Stromal cell of bone marrow (primary cell): ENCODE results near the gene COASY.
A peak's percentile ranks its signal among the peaks of the same experiment; 100 is the strongest.
"Not testable (repeated sequence)": the region's sequence is repeated elsewhere in the genome, so short reads cannot be mapped to it uniquely, and the experiment has no call there.

Experiments used
- DNase-seq: peaks from one replicate; pipeline ENCODE4 v3.0.0-alpha.2; 2012; ENCODE audit warnings: low read depth

The COASY gene

DNA sequence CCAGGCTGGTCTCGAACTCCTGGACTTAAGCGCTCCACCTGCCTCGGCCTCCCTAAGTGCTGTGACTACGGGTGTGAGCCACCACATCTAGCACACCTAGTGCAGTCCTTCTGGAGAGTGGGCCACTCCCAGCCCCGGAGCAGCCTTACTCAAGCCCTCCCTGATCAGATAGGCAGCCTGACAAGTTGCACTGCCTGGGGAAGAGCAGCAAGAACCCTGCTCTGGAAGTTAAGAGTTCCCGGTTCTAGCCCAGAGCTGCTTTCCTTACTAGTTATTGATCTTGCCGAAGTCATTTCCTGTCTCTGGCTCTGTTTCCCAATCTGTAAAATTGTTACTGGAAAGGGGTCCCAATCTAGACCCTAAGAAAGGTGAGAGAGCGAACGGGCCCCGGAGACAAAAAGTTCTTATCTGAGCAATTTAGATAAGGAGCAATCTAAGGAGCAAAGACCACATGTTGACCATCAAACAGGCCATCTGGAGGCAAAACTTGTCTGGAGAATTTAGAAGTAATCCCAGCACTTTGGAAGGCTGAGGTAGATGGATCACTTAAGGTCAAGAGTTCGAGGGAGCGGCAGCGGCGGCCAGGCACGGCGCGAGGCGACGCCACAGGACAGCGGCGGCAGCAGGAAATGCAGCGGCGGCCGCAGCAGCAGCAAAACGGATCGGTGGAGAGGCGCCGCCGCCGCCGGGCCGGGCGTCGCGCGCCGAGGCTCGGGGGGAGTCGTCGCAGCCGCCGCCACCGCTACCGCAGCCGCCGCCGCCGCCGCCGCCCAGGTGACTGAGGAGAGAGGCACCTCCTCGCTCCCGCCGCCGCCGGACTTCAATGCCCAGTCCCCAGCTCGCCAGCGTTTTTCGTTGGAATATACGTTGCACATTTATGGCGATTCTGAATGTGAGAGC, 30.2 kb upstream of the COASY start:
- no peak for DNase-seq

GRCh38 chr17:42535155-42536047, 26.5 kb upstream of the COASY start:
- no peak for DNase-seq

DNA sequence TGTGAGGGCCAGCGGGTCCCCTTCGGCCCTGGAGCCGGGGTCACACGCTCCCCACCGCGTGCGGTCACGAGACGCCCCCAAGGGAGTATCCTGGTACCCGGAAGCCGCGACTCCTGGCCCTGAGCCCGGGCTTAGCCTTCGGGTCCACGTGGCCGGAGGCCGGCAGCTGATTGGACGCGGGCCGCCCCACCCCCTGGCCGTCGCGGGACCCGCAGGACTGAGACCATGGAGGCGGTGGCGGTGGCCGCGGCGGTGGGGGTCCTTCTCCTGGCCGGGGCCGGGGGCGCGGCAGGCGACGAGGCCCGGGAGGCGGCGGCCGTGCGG, 25.9 kb upstream of the COASY start, which contains the start of gene NAGLU:
NAGLU (plus strand) TSS at position 194 of the 324 bp plus-strand sequence; CDS start at position 226, 32 bp downstream.
- peak; percentile 76 for DNase-seq

DNA sequence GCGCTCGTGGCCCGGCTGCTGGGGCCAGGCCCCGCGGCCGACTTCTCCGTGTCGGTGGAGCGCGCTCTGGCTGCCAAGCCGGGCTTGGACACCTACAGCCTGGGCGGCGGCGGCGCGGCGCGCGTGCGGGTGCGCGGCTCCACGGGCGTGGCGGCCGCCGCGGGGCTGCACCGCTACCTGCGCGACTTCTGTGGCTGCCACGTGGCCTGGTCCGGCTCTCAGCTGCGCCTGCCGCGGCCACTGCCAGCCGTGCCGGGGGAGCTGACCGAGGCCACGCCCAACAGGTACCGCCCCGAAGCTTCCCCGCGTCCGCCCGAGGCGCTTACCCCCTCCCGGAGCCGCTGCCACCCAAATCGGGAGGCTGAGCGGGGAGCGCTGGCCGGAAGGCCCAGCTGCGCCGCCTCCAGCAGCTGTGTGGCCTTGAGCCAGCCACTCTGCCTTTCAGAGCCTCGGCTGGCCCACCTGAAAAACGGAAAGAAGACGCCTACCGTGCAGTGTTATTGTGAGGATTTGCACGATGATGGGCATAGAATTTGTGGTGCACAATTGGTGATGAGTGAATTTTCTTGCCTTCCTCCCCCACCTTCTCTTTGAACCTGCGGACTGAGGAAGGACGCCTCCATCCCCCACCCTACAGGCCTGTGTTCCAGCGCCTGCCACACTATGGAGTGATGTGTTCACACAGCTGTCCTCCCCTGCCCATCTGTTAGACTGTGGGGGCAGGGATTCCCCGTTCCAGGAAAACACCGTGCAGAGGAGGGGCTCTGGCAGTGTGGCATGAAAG, 25.4 kb upstream of the COASY start:
- DNase-seq: no peak

DNA sequence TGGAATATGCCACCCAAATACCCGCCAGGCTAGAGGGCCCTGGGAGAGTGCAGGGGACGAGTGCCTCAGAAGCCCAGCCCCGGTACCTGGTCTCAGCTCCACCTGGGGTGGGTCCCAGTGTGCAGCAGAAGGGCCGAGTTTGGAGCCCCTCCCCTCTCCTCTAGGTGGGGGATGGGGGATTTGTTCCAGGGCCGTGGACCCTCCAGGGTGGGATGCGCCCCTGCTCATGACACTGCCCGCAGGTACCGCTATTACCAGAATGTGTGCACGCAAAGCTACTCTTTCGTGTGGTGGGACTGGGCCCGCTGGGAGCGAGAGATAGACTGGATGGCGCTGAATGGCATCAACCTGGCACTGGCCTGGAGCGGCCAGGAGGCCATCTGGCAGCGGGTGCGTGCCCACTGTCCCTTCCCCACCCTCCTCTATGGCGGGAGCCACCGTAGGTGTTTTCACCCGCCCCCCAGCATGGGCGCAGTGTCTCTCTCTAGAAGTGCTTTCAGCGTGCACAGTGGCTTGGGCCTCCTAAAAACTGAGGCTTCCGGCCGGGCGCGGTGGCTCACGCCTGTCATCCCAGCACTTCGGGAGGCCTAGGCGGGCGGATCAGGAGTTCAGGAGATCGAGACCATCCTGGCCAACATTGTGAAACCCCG, 24.7 kb upstream of the COASY start:
- no peak for DNase-seq

DNA sequence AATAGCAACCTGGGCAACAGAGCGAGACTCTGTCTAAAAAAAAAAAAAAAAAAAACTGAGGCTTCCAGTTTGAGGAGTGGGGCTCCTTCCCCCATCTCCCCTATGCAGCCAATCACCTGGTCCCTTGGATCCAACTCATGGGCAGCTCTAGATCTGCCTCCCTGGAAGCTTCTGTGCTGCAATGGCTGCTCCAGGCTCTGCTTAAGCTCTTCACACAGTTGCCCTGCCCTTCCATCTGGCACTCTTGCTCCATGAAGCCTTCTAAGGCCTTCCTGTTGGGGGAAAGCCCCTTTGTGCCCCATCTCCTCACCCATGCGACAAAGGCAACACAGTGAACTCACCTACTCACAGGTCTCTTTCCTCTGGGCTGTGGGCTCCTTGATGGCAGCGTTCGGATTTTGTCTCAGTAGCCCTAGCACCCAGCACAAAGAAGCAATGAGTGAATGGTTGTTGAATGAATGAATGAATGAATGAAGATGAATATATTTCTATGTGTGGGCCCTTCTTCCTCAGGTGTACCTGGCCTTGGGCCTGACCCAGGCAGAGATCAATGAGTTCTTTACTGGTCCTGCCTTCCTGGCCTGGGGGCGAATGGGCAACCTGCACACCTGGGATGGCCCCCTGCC, 24.0 kb upstream of the COASY start:
- DNase-seq: no peak

DNA sequence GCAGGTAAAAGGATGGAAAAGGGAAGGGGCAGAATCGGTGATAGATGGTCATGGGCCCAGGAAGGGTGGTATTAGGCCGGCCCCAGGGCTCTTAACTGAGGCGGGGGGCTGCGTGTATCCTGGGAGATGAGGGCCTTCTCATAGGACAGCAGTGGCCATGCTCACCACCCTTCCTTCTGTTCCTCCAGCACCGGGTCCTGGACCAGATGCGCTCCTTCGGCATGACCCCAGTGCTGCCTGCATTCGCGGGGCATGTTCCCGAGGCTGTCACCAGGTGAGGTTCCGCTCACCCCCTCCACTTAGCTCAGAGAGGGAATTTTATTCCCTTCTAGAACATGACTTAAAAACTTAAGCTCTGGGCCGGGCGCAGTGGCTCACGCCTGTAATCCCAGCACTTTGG, 23.5 kb upstream of the COASY start:
- no peak for DNase-seq

GRCh38 chr17:42540558-42540957, 21.4 kb upstream of the COASY start:
- not testable (repeated sequence) for DNase-seq

DNA sequence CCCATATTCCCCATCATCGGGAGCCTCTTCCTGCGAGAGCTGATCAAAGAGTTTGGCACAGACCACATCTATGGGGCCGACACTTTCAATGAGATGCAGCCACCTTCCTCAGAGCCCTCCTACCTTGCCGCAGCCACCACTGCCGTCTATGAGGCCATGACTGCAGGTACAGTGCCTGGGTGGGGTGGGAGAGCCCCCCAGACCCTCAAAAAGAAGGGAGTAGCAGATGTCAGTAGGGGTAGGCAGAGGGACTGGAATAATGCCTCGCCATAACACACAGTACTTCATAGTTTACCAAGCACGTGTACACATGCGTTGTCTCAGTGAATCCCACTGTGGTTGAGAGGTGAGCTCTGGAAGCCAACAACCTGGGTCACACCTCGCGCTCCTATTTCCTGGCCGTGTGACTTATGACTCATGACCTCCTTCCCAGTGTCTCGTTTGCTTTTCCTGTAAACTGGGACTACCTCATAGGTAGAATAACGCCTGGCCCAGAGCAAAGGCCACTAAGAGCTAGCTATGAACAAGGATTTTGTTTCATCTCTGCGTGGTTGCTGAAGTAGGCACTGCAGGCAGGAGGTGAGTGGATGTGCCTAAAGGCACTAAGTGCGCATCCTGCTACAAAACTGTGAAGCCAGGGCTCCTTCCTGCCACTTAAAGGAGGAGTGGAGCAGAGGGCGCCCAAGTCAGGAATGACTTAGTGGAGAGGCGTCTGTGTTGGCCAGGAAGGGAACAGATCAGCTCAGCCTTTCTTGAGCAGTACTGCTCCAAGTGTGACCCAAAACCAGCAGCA, 20.7 kb upstream of the COASY start:
- DNase-seq: no peak

DNA sequence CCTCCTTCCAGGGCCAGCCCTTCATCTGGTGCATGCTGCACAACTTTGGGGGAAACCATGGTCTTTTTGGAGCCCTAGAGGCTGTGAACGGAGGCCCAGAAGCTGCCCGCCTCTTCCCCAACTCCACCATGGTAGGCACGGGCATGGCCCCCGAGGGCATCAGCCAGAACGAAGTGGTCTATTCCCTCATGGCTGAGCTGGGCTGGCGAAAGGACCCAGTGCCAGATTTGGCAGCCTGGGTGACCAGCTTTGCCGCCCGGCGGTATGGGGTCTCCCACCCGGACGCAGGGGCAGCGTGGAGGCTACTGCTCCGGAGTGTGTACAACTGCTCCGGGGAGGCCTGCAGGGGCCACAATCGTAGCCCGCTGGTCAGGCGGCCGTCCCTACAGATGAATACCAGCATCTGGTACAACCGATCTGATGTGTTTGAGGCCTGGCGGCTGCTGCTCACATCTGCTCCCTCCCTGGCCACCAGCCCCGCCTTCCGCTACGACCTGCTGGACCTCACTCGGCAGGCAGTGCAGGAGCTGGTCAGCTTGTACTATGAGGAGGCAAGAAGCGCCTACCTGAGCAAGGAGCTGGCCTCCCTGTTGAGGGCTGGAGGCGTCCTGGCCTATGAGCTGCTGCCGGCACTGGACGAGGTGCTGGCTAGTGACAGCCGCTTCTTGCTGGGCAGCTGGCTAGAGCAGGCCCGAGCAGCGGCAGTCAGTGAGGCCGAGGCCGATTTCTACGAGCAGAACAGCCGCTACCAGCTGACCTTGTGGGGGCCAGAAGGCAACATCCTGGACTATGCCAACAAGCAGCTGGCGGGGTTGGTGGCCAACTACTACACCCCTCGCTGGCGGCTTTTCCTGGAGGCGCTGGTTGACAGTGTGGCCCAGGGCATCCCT, 18.5 kb upstream of the COASY start:
- no peak for DNase-seq

DNA sequence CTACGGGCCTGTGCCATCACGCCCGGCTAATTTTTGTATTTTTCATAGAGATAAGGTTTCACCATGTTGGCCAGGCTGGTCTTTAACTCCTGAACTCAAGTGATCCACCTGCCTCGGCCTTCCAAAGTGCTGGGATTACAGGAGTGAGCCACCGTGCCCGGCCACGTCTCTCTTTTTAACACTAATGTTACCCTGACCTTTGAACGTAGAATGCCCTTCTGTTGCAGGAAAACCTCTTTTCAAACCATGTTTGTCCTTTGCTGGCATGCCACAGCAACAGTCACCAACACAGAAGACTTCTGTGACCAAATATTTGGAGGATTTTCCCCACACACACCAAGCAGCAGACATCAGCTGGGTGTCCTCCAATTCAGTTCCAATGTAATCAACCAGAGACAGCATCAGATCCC, 17.1 kb upstream of the COASY start:
- no peak for DNase-seq

GRCh38 chr17:42545755-42546505, 16.0 kb upstream of the COASY start:
- DNase-seq: not testable (repeated sequence)

GRCh38 chr17:42547001-42547461, 14.9 kb upstream of the COASY start:
- no peak for DNase-seq

GRCh38 chr17:42547698-42548069, 14.3 kb upstream of the COASY start:
- no peak for DNase-seq

- no peak for DNase-seq
Observed at GRCh38 chr17:42548070-42548837, 13.7 kb upstream of the COASY start.

- no peak for DNase-seq
Observed at GRCh38 chr17:42548993-42549755, 12.8 kb upstream of the COASY start.

- DNase-seq: not testable (repeated sequence)
Observed at GRCh38 chr17:42552736-42553135, 9.2 kb upstream of the COASY start, which contains the start of gene HSD17B1. HSD17B1 (plus strand) TSS chr17:42552923; CDS start chr17:42552934, 11 bp downstream.
